OCI-LY1 (cell line): ENCODE results near the gene C5orf22.

Source experiments
- EZH2 ChIP-seq: fragments of 200-600 bp; sonication (generic), shearing (Covaris generic); IDR thresholded peaks from 2 replicates; pipeline ENCODE4 v1.8.0; 2017; ENCODE audit warnings: borderline replicate concordance, mixed run types, mild to moderate bottlenecking, antibody characterized with exemption, low read length, moderate library complexity, mixed read lengths
- TF ChIP-seq, protein P1 (sequence below): fragments of 200-600 bp; sonication (generic), shearing (Covaris generic); IDR thresholded peaks from 2 replicates; pipeline ENCODE4 v1.5.1; 2017; ENCODE audit warnings: mild to moderate bottlenecking, antibody characterized with exemption, low read length, moderate library complexity, mixed read lengths

- TF ChIP-seq, protein P1, sequence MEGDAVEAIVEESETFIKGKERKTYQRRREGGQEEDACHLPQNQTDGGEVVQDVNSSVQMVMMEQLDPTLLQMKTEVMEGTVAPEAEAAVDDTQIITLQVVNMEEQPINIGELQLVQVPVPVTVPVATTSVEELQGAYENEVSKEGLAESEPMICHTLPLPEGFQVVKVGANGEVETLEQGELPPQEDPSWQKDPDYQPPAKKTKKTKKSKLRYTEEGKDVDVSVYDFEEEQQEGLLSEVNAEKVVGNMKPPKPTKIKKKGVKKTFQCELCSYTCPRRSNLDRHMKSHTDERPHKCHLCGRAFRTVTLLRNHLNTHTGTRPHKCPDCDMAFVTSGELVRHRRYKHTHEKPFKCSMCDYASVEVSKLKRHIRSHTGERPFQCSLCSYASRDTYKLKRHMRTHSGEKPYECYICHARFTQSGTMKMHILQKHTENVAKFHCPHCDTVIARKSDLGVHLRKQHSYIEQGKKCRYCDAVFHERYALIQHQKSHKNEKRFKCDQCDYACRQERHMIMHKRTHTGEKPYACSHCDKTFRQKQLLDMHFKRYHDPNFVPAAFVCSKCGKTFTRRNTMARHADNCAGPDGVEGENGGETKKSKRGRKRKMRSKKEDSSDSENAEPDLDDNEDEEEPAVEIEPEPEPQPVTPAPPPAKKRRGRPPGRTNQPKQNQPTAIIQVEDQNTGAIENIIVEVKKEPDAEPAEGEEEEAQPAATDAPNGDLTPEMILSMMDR, result no peak
- no peak for TF ChIP-seq EZH2
These were observed 53.2 kb downstream of the C5orf22 start for GRCh38 chr5:31585166-31585894.
